Middle frontal gyrus (tissue), 1 donor: ENCODE measurements around the gene KAT2A.

Source experiments
- DNase-seq: peaks from one replicate; pipeline ENCODE4 v3.0.0-alpha.2; 2015; ENCODE audit warnings: low spot score; ENCODE audit errors: extremely low spot score

KAT2A gene

GRCh38 chr17:42135664-42136653 lies 14.8 kb upstream of the KAT2A start:
- no peak for DNase-seq

GRCh38 chr17:42135151-42135550 lies 14.0 kb upstream of the KAT2A start:
- DNase-seq: no peak

DNA sequence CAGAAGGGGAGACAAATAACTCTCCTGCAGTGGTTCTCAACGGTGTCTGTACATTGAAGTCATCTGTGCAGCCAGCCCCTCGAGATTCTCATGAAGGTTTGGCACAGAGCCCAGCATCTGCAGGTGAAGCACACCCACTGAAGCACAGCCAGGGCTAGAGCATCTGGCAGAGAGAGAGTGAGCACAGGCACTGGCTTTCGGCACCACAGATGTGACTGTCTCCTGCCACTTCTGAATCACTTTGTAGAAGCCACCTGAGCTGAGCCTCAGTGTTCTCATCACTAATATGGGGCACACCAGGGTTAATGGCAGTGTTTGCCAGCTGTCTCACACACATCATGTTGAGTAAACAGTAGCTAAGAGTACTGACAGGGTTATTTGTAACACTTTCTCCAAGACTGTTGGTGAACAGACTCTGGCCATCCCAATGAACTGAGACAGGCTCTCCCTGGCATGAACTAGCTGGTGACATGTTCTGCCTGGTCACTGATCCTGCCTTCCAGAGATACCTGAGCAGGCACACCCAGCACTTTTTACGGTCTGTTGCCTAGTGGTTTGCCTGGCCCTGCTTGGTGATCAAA lies 12.4 kb upstream of the KAT2A start:
- DNase-seq: no peak

DNA sequence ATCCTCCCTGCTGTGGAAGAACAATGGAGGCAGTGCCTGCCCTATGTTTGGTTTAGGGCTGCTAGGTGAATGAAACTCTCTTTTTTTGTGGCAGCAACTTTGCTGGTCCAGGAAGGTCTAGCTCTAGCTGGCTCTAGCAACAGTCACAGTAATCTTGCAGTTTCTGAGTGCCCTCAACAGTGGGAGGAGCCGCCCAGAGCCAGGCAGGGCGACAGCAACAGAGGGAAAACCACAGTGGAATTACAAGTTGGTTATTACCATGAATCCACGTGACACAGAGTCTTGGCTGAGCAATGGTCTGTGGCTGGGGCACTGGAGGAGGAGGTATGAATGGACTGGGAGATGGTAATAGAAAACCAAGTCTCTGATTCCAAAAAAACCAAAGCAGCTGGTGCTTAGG lies 11.8 kb upstream of the KAT2A start:
- peak; percentile 31 for DNase-seq

GRCh38 chr17:42131981-42132432 lies 10.8 kb upstream of the KAT2A start:
- DNase-seq: no peak

DNA sequence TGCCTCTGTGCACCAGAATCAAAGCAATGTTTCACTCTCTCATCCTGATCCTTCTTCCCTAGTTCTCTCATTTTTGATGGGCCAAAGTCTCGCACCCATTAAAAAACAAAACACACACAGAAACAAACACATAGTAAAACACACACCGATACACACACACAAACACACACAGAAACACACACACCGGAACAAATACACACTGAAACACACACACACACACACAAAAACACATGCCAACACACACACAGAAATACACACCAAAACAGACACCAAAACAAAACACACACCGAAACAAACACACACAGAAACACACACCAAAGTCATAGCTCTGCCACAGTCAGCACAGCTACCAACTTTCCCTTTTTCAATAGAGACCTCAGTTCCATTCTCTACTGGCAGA lies 10.1 kb upstream of the KAT2A start:
- no peak for DNase-seq

GRCh38 chr17:42130310-42130936 lies 9.3 kb upstream of the KAT2A start:
- DNase-seq: no peak

- DNase-seq: no peak
Observed at GRCh38 chr17:42129109-42129837, 8.1 kb upstream of the KAT2A start.

- DNase-seq: no peak
Observed at GRCh38 chr17:42127414-42127813, 6.2 kb upstream of the KAT2A start.

- no peak for DNase-seq
Observed at GRCh38 chr17:42126836-42127235, 5.7 kb upstream of the KAT2A start.

DNA sequence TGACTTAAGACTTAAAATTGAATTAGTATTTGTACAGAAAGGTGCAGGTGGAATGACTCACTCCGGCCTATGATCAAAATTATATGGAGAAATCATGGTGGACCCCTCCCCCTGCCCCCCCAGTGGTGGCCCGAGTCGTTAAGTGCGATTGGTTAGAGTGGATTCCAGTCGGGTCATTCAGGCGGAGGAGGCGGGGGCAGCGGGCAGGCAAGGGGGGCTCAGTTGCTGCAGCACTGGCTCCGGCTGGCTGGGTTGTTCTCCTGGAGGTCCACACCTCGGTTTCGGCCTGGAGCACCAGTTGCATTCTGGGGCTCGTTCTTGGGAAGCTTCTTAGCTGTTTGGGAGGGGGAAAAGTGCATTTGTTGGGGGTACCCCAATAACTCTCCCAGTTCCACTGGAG lies 4.4 kb upstream of the KAT2A start:
- DNase-seq: no peak

DNA sequence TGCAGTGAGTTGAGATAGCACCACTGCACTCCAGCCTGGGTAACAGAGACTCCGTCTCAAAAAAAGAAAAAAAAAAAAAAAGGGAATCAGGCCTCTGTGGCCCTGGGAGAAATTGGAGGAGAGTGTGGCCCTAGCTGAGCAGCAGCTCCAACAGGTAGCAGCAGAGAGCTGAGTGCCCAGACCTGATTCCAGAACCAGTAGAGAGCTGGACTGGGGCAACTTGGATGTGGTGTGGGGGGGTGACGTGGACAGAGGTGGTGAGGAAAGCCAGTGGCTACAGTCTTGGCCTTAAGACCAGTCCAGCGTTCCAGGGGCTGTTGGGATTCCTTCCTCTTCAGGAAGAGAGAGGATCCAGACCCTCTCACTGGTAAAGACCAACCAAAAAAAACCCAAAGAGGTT lies 3.1 kb upstream of the KAT2A start:
- DNase-seq: no peak

DNA sequence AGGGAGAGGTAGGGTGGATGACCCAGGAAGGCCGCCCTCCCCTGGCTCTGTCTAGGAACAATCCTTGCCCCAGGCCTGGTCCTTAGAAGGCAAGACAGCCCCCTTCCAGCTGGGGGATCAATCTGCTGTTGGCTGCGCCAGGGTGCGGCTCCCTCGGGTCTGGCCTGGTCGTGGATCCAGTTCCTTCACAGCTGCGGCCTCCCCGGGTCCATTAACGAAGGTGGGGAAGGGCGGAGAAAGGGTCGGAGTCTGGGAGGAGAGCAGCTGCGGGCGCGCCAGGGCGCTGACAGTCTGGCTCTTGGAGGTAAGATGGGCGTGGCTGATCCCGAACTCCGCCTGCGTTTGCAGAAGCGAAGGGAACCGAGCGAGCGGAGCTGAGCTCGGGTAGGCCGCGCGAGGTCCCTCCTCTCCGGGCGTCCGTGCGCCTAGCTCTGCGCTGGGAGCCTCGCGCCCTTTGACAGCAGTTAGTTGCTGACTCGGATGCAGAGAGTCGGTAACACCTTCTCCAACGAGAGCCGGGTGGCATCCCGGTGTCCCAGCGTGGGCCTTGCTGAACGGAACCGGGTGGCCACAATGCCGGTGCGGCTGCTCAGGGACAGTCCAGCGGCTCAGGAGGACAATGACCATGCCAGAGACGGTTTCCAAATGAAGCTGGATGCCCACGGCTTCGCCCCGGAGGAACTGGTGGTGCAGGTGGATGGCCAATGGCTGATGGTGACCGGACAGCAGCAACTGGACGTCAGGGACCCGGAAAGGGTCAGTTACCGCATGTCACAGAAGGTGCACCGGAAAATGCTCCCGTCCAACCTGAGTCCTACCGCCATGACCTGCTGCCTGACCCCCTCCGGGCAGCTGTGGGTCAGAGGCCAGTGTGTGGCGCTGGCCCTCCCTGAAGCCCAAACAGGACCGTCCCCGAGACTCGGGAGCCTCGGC lies 1.5 kb upstream of the KAT2A start, which contains the start of gene HSPB9:
TSS of gene HSPB9 (plus strand) at position 434 of the 933 bp plus-strand sequence. CDS start at position 481, 47 bp downstream.
- DNase-seq: no peak

- DNase-seq: no peak
Observed at GRCh38 chr17:42120161-42120769, 902 bp downstream of the KAT2A start.

GRCh38 chr17:42119301-42119700 lies 1.9 kb downstream of the KAT2A start:
- DNase-seq: no peak

- no peak for DNase-seq
Observed at GRCh38 chr17:42118545-42118944, 2.6 kb downstream of the KAT2A start.

- no peak for DNase-seq
Observed at GRCh38 chr17:42118126-42118510, 3.0 kb downstream of the KAT2A start.

DNA sequence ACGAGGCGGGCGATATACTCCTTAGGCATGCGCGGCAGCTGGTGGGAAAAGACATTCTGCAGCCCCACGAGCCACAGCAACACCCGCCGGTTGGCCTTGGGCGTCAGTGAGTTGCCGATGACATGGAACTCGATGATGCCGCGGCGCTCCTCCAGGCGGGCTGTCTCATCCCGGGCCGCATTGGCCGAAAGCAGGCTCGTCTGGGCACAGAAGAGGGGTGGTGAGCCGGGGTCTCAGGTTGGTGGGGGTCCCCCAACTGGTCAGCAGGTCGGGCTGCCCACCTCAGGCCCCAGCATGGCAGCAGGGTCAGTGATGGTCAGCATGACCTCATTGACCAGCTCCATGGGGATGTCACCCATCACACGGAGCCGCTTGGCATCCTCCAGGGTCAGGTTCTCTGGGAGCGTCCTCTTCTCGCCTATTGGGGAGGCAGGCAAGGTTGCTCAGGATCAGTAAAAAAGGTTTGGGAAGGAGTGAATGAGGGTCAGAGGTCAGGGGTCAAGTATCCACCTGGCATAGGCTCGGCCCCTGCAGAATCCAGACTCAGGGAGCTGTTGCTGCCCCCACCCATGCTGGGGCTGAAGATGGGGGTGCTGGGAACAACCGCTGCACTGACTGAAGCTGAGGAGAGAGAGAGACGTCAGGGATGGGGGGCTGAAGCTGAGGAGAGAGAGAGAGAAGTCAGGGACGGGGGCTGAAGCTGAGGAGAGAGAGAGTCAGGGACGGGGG lies 3.6 kb downstream of the KAT2A start:
- DNase-seq: no peak

DNA sequence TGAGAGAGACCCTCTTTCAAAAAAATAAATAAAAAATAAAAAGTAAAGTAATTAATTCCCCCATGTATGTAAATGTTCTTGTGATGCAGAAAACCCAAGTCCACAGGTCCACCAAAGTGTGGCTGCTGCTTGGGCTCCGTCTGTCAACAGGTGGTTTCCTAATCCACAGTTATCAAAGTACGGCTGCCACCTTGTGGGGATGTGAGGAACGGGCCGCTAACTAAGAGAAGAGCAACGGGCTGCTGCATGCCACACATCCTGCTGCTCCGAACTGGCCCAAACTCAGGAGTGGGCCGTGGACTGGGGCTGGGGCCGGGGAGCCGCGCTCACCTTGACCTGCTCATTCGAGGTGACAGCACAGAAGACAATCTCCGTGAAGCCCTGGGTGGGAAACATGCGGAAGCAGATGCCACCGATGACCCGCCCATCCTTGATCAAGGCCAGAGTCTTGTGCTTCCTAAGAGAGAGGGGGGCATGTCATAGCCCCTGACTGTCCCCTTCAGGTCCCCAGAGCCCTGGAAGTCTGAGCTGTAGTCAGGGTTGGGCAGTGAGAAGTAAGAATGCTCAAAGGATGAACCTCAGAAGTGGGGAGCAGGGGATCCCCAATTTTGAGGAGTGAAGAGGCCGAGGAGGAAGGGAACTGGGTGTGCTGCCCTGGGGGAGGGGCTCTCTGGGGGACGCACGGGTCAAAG lies 4.3 kb downstream of the KAT2A start:
- DNase-seq: peak; percentile 61
